GM13976 (cell line): ENCODE results near the gene UBE2S.
A peak's percentile ranks its signal among the peaks of the same experiment; 100 is the strongest.

ENCODE experiments used
- DNase-seq: peaks from one replicate; pipeline ENCODE4 v3.0.0; 2012; ENCODE audit warnings: low spot score
- in situ Hi-C: fragments of 300-500 bp; cut with MboI; formaldehyde crosslinking; loops from one replicate; pipeline ENCODE4 v1.12.0; 2022; ENCODE audit warnings: low sequenced_read_pairs, mixed read lengths, inconsistent platforms; ENCODE audit not compliant: unreplicated experiment
- TF ChIP-seq, protein P1 (sequence below): IDR thresholded peaks from 2 replicates; pipeline ENCODE4 v1.5.1; 2012; ENCODE audit warnings: borderline replicate concordance, mild to moderate bottlenecking; ENCODE audit not compliant: insufficient read depth; ENCODE audit errors: extremely low read depth, missing control alignments, control extremely low read depth

UBE2S gene

DNA sequence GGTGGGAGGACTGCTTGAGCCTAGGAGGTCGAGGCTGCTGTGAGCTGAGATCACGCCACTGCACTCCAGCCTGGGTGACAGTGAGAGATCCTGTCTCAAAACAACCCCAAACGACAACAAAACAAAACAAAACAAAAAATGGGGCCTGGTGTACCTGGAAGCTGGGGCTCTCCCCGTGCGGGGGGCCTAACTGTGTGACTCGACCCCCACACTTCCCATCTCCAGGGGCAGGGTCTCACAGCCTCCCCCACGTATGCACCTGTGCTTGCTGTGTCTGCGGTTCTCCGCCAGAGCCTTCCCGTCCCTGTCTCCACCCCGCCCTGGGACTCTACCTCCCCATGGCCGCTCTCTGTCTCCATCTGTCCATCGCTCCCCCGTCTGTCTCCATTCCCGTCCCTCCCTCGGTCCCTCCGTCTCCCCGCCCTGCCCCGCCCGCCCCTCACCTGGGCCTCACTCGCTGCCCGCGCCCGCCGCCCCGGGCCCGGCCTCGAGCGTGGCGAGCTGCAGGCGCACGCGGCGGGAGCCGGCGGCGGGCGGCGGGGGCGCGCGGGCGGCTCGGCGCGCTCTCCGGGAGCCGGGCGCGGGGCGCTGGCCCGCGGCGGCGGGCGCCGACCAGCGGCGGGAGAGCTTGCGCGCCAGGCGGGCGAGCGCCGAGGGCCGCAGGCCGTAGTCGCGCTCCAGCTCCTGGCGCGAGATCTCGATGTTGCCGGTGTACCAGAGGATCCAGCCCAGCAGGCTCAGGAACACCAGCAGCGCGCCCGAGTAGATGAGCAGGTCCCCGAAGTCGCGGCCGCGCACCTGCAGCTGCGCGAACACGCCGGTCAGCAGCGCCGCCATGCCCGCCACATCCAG is 24.1 kb downstream of the UBE2S start:
- peak; percentile 84 for DNase-seq
- in situ Hi-C loops: no loop called here
- TF ChIP-seq, protein P1, sequence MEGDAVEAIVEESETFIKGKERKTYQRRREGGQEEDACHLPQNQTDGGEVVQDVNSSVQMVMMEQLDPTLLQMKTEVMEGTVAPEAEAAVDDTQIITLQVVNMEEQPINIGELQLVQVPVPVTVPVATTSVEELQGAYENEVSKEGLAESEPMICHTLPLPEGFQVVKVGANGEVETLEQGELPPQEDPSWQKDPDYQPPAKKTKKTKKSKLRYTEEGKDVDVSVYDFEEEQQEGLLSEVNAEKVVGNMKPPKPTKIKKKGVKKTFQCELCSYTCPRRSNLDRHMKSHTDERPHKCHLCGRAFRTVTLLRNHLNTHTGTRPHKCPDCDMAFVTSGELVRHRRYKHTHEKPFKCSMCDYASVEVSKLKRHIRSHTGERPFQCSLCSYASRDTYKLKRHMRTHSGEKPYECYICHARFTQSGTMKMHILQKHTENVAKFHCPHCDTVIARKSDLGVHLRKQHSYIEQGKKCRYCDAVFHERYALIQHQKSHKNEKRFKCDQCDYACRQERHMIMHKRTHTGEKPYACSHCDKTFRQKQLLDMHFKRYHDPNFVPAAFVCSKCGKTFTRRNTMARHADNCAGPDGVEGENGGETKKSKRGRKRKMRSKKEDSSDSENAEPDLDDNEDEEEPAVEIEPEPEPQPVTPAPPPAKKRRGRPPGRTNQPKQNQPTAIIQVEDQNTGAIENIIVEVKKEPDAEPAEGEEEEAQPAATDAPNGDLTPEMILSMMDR: peak; percentile 51

DNA sequence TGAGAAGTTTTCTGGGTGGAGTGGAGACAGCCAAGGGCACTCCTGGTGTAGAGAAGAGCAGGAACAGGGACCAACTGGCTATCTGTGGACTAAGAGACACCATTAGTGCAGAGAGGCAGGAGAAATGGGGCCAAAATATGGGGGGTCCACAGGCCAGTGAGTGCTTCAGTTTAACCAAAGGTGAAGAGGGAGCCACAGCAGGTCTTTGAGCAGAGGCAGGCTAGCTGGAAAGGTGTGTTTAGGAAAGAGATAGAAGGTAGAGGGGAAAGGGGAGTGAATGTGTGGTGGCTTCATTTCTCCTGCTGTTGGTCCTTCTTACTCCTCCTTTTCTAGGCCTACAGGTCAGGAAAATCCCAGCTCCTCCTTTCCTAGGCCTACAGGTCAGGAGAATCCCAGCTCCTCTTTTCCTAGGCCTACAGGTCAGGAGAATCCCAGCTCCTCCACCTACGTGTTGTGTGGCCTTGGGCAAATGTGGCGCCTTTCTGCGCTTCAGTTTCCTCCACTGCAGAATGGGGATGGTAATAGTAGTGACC is 25.0 kb downstream of the UBE2S start:
- no peak for DNase-seq
- in situ Hi-C loops: no loop called here
- TF ChIP-seq, protein P1: no peak

DNA sequence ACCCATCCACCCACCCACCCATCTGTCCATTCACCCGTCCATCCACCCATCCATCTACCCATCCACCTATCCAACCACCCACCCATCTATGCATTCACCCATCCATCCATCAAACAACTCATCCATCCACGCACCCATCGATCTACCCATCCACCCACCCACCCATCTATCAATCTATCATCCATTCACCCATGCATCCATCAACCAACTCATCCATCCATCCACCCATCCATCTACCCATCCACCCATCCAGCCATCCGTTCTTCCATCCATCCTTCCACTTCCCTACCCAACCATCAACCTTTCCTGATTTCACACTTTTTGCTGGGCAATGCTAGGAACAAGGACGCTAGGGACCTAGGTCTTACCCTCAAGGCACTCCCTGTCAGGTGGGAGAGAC is 25.6 kb downstream of the UBE2S start:
- in situ Hi-C loops: no loop called here

DNA sequence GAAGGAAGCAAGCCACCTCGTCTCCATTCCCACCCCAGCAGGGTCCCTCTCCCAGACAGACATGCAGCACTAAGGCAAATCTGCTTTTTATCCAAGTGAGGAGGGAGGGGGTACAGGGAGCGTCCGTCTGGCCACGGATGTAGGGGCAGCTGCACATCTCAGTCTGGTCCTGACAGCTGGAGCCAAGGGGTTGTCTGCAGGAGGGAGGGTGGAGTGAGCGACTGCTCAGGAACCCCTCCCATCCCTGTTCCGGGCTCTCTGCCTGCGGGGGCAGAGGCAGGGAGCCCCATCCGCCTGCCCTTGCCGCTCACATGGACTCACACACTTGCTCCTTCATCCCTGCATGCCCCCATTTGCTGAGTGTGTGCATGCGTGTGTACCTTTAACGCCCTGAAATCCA is 28.4 kb downstream of the UBE2S start:
- in situ Hi-C loops: no loop called here
- TF ChIP-seq, protein P1: no peak
- no peak for DNase-seq

More for the DNA sequence above, 25.6 kb downstream of the UBE2S start:
- TF ChIP-seq, protein P1: no peak
- no peak for DNase-seq

DNA sequence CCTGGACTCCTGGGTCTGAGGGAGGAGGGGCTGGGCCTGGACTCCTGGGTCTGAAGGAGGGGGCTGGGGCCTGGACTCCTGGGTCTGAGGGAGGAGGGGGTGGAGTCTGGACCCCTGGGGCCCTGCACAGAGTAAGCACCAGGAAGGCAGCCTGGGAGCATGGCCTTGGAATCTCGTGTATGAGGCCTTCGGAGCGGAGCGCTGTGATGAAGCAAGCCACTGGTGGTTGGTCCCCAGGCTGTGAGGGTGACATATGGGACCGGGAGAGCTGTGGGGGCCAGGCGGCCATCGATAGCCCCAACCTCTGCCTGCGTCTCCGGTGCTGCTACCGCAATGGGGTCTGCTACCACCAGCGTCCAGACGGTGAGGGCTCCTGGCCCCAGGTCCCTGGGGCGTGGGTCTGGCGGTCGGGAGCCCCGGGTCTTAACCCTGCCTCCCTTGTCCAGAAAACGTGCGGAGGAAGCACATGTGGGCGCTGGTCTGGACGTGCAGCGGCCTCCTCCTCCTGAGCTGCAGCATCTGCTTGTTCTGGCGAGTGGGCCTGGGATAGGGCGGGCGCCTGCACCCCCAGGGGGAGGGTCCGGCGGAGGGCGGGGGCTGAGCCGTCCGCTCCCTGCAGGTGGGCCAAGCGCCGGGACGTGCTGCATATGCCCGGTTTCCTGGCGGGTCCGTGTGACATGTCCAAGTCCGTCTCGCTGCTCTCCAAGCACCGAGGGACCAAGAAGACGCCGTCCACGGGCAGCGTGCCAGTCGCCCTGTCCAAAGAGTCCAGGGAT is 30.0 kb downstream of the UBE2S start:
- TF ChIP-seq, protein P1: no peak
- no peak for DNase-seq
- in situ Hi-C loops: no loop called here

DNA sequence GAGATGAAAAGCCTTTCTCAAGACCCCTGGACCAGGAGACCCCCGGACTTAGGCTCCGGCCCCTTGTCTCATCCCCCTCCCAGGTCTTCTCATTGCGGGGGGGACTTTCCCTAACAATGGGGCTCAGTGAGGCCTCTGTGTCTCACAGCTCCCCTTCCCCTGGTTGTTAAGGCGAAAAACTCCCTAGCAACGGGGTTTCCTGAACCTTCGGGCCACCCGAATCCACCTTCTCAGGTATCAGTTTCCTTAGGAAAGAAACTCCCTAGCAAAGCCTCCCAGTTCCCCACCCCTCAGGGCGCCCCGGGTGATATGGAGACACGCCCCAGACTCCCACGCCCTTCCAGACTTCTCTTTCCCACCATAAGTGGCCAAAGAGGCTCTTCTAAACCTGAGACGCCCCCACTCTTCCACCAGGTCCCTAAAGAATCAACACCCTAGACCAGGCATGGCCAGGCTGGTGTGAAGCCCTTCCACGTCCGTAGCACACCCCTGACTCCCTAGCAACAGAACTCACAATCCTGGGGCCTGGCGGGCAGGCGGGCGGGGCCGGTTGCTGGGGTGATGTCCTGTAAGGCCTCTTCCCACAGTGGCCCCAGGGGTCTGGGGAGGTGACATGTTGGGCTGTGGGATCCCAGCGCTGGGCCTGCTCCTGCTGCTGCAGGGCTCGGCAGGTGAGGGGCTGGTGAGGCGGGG is 31.2 kb downstream of the UBE2S start, which contains the start of gene TMEM190:
Gene TMEM190 (plus strand): TSS at position 586 of the 693 bp plus-strand sequence. CDS start 28 bp downstream, at position 614.
- TF ChIP-seq, protein P1: no peak
- in situ Hi-C loops: no loop called here
- DNase-seq: no peak
